Suppressor macrophage treated with lipopolysaccharide for 4 hours (primary cell): Measurements from ENCODE around the gene PSMB8.
"Not testable (repeated sequence)": the region's sequence is repeated elsewhere in the genome, so short reads cannot be mapped to it uniquely, and the experiment has no call there.

ENCODE experiments used
- DNase-seq: peaks from one replicate; pipeline ENCODE4 v3.0.0-alpha.2; 2020

Gene PSMB8

DNA sequence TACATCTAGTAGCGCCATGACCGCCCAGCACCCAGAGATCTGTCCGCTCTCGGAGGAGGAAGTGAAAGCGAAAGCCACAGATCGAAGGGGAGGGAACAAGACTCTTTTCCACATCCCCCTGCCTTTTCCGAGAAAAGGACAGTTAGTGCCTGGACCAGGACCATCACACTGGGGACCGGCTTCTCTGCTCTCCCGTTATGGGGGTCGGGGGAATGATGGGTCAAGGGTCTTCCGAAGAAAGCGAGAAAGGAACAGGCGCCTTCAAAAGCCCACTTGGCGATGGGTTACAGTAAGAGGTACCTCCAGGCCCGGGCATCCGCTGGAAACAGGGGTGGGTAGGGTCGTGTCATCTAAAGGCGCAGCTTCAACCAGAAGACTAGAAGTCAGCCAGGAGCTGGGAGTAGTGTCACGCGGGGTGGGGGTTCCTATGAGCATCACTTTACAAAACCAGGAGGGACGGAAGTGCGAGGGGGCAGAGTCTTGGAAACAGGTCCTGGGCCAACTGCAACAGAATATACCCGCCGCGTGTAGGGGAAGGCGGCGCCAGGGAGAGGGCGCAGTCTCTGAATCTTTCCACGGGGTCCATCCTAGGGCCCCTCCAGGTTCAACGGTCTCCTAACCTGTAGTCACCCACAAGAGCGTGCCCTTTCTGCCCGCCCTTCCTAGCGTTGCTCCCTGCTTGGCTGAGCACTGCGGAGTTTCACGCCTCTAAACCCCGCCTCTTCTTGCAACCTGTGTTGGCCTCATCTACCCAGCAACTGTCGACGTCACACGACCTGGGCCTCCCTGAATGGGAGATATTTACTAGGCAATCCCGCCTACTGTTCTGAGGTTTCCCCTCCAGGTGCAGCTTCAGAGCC, at the start of gene PSMB8:
TSS of gene PSMB8 (minus strand) at position 69 of the 860 bp plus-strand sequence. CDS start at position 18, 51 bp downstream.
- DNase-seq = peak; percentile 96

DNA sequence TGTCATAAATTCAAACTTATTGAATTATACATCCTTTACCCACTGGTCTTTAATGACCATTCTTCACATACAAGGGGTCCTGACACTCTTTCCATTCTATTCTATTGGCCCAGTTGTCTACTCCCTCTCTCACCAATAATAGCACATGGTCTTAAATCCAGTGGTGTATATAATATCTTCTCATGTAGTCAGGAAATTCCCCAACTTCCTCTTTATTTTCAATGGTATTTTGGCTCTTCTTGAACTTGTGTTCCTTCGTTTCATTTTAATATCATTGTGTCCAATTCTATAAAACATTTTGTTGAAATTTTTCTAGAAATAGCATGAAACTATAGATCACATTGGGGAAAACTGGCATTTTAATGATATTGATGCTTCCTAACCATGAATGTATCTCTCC, 47.0 kb upstream of the PSMB8 start:
- peak; percentile 31 for DNase-seq

DNA sequence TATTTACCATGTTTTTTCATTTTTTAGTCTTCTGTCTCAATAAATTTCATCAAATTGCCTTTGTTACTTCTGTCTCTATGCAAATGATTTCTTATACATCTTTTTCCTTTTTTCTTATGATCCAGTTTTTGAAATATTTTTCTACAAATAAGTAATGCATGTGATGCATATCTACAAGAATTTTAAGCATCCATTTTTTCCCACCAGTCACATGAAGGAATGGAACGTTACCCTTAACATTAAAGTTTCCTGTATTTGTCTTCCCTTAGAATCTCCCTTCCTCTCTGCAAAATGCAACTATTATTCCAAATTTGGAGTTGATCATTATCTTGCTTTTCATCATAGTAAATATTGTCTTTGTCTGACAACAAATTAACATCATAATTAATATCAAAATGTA, 45.7 kb upstream of the PSMB8 start:
- no peak for DNase-seq

DNA sequence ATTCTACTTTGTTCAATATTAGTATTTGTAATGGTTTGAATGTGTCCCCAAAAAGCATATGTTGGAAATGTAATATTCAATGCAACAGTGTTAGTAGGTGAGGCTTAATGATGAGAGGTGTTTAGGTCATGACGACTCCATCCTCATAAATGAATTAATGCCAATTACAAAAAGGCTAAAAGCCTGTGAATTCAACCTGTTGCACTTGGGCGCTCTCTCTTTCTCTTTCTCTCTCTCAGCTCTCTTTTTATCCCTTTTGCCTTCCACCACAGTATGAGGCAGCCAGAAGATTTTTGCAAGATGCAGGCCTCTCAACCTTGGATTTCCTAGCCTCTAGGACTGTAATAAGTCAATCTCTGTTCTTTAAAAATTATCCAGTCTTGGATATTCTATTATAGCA, 44.7 kb upstream of the PSMB8 start:
- no peak for DNase-seq

DNA sequence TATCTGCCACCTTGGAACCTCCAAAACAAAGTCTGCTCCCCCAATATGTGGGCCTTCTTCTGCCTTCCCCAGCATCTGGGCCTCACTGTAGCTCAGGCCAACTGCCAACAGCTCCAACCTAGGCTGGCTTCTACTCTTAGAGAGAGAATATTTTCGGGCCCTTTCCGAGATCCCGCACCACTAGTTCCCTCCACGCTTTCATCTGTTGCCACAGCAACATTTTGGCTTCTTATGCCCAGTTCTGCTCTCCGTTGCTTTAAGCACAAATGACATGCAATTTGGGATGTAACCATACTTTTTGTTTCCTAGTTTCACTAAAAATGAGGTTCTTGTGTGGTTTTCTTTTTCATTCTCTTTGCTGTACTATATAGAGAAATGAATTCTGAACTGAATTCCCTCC, 43.8 kb upstream of the PSMB8 start:
- DNase-seq = no peak

DNA sequence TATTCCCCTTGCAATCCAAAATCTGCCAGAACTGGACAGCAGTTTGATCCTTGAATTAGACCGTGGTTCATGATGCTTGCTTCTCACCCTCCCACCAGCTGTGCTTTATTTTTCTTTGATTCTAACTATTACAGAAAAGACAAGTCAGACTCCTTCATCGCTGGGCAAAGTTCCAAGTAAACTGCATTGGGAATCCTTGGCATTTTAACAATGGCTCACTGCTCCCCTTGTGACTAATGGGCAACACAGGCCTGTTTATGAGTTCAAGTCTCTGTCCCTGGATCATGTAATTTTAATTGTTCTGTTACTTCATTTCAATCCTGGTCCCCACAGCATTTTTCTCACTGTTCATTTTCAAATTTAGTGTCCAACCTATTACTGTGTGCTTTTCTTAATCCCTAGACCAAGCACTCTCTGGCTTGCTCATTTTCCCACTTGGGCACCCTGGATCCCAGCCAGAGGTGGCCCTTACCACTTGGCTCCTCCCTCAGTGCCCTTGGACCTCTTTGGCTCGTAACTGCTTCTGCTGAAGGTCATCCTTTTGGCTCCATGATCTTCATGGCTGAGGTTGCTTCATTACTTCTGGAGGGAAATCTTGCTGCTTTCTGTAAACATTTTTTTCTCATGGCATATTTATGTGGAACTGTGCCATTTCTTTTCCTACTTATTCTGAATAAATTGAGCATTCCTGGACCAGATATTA, 43.0 kb upstream of the PSMB8 start:
- DNase-seq = peak; percentile 17

DNA sequence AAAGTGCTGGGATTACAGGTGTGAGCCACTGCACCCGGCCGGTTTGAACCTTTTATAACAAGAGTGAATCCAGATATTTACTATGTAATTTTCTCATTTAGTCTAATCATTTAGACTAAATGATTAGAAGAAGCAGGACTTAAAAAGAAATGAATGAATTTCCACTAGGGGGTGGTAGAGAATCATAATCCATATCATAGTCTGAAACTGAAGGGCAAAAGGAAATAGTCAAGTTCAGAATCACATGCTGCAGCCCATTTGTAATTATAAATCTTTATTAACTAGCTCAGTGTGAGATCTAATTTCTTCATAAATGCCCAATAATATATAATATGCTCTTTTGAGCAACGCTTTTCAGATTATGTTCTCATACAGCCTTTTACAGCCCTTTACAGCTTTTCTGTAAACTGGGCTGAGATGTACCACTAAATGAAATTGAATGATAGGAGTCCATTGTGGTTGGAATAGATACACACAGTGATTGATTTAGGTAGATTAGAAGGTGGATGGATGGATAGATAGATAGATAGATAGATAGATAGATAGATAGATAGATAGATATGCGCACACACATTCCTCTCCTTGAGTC, 41.9 kb upstream of the PSMB8 start:
- DNase-seq = peak; percentile 89

DNA sequence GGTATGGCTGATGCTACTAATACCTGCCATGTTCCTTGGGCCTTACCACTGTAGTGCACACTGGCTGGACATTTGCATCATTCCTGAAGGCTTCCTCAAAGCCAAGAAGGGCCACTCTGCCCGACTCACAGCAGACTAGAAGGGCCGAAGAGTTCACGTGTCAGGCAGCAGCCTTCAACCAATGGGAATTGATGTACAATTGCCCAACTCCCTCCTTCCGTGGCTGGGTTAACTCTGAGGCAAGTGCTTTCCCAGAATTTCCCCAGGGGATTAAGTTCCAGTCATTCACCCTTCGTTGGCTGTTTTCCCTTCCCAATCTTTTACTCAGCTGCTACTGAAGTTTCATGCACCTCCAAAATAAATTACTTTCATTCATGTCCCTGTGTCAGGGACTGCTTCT, 39.9 kb upstream of the PSMB8 start:
- DNase-seq = peak; percentile 74

DNA sequence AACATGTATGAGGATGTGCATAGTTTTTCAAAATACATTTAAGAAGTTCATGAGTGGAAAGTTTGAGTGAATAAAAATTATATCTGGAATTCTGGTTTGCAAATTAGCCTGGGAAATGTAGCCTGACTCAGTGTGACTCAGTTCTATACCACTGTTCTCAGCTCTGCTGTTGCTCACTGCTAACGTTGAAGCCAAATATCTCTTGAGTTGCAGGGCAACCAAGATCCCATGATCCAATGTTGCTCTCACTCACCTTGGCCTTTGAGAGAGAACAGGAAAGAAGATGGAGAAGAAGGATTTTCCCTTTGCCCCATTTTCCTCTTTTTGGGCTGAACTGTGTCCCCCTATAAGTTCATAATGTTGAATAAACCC, 39.0 kb upstream of the PSMB8 start:
- DNase-seq = peak; percentile 35

DNA sequence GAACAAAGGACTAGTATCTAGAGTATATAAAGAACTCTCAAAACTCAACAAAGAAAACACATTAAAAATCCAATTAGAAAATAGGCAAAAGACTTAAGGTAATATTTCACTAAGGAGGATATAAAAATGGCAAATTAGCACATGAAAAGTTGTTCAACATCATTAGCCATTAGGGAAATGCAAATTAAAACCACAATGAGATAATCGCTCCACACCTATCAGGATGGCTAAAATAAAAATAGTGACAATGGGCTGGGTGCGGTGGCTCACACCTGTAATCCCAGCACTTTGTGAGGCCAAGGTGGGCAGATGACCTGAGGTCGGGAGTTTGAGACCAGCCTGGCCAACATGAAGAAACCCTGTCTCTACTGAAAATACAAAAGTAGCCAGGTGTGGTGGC, 37.1 kb upstream of the PSMB8 start:
- not testable (repeated sequence) for DNase-seq

DNA sequence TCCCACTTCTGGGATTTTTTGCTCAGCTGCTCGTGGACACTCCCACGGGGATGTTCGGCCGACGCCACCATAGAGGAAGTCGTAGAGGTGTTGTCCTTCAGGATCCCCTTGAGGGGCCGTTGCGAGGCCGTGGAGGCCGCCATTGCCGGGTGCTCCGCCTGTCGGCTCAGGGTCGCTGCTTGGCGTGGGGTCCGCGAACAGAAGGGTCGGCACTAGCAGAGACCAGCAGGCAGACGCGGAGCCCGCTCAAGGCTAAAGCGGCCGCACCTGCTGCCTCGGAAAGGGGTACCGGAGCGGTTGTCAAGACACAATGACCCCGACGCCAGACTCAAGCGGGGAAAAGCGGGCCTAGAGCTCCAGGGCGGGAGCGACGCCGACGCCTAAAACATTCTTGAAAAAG, 35.8 kb upstream of the PSMB8 start:
- DNase-seq = no peak

DNA sequence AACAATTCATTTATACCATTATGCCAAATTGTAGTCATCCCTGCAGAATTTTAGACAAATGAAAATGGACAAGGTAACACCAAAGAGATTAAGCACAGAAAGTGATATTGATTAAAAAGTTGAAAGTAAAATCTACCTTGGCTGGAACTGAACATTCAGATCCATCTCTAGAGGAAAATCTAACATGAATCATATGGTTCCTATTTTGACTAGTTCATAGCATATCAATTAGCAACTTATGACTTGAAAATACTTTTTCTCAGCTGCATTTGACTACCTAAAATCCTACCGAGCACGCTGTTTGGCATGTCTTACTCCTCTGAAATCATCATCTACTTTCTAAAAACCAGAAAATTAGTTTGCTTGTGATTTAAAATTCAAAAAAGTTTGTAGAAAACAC, 32.8 kb upstream of the PSMB8 start:
- no peak for DNase-seq

DNA sequence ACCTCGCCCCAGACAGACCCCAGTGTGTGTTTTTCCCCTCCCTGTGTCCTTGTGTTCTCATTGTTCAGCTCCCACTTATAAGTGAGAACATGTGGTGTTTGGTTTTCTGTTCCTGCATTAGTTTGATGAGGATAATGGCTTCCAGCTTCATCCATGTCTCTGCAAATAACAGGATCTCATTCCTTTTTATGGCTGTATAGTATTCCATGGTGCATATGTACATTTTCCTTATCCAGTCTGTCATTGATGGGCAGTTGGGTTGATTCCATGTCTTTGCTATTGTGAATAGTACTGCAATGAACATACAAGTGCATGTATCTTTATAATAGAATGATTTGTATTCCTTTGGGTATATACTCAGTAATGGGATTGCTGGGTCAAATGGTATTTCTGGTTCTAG, 30.1 kb upstream of the PSMB8 start:
- not testable (repeated sequence) for DNase-seq

DNA sequence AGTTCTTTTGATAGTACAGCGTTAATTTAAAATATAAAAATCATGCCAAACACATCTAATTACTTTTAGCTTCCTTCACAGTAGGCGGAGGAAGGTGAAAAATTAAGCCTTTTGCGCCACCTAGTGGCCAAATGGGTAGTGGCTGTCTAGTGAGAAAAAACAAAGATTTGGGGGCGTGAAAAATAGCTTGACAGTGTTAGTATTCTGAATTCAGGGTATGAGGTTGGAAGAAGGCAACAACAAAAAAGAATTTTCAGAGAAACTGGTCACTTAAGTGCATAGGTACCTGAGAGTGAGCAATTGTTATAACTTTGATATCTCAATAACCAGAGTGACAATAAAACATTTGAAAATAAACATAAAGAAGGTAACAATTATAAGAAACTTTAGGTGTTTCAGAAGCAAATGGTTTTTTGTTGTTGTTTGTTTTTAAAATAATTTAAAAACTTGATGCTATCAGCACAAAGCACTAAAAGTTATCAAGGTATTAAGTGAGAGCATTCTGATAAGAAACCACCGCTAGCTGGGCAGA, 24.5 kb upstream of the PSMB8 start:
- DNase-seq = peak; percentile 89

DNA sequence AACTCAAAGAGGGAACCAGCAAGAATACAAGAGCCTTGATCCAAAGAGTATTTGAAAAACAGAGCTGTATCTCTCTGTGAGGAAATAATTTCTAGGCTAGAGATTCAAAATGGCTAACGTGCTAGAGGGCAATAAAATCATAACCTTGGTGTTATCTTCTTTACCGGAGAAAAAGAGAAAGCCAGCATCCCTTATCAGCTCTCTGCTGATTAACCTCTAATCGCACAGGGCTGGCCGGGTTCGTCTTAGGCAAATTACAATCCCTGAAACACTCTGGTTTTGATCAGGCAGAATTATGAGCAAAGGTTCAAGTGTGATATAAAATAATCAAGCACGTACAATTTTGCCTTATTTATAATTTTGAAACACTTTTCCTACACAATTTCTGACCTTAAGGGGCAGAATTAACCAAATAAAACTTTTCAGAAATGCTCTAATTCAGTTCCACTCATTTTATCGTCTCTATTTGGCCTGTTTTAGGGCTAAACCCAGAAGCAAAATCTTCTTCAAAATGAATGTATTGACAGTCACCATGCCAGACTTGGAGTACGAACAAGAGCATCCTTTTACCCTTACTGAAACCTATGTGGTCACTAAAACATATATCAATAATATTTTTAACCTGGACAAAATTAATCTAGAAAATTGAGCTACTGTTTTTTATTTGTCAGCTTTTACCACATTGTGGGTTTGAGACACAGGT, 23.9 kb upstream of the PSMB8 start:
- no peak for DNase-seq

DNA sequence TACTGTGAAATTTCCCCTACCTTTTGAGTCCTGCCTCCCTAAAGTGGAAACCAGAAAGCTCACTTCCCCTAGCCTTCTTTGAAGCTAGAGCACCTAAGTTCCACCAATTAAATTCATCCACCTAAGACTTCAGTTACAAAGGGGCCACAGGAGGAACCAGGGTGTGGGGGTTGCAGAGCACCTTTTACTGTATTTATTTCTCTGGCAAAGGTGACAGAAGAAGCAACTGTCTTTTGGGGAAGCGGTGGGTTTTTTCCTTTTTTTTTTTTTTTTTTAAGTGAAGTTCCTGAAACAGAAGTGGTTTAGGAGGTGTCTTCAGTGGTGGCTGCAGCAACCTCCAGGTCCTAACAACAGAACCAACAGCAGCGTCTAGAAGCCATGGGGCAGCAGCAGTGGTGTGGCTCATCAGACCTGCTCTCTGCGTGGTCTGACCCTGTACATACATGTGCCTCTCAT, 23.2 kb upstream of the PSMB8 start:
- DNase-seq = no peak

DNA sequence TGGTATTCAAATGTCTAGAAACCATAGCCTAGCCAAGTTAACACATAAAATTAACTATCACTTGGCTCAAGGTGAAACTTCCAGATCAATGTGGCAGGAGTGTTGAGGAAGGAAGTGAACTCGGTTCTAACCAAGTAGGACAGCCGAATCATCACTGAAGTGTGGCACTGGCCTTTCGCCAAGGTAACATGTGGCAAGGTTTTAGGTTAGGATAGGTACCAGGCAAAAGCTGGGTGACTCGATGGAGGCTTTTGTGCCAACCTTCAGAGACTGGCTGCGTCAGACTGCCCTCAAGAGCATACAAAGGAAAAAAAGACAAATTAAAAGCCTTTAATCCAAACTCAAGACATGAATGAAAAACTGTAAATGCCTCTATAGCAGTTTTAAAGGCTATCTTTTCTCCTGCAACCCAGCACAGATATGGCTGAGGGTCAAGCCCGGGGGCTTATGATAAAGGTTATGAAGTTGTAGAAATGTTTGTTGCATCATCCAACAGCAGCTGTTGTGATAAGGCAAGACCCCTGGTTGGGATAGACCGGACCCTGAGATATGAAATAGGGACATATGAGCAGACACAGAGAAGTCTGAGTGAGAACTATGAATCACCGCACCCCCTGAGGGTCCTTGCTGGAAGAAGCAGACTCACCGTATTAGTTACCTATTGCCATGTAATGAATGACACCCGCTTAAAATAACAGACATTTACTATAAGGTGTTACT, 22.0 kb upstream of the PSMB8 start:
- no peak for DNase-seq

DNA sequence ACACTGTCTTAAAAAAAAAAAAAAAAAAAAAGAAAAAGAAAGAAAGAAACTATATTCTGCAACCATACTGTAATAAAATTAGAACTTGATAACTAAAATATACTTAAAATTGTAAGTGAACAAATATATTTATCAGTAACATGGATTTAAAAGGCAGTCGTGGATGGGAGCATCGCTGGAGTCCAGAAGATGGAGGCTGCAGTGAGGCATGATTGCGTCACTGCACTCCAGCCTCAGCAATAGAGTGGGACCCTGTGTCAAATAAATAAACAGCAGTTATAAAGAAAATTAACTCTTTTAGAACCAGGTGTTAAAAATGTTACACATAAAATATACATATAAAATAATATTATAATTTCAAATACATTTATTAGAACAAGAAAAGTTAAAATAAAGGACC, 18.9 kb upstream of the PSMB8 start:
- no peak for DNase-seq

DNA sequence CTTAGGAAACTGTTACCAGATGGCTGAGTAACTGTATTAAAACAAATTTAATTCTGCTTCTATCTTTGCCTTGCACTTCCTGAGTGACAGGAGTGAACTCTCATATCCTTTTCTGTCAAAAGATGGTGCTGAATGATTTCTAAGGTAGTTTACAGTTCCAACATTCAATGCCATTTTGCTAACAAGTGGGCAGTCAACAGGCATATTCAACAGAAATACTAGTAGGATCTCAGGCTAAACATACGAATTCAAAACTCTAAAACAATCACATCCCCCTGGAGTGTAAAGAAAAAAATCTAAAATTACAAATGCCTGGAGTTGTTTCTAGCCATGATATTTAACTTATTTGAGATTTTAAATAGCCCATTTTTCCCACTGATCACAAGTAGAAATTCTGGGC, 16.8 kb upstream of the PSMB8 start:
- no peak for DNase-seq

DNA sequence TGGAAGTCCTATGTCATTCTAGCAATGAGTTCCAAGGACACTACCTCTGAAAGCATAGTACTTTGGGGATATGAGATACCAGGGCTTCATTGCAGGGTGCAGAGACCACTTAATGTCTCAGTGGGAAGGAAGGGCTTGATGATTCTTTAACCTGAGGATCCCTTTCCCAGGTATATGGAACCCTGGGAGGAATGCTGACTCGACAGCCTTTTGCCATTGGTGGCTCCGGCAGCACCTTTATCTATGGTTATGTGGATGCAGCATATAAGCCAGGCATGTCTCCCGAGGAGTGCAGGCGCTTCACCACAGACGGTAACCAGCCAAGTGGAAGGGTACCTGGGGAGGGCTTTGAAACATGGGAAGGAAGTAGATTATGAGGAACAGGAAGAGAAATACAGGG, 14.3 kb upstream of the PSMB8 start:
- no peak for DNase-seq

DNA sequence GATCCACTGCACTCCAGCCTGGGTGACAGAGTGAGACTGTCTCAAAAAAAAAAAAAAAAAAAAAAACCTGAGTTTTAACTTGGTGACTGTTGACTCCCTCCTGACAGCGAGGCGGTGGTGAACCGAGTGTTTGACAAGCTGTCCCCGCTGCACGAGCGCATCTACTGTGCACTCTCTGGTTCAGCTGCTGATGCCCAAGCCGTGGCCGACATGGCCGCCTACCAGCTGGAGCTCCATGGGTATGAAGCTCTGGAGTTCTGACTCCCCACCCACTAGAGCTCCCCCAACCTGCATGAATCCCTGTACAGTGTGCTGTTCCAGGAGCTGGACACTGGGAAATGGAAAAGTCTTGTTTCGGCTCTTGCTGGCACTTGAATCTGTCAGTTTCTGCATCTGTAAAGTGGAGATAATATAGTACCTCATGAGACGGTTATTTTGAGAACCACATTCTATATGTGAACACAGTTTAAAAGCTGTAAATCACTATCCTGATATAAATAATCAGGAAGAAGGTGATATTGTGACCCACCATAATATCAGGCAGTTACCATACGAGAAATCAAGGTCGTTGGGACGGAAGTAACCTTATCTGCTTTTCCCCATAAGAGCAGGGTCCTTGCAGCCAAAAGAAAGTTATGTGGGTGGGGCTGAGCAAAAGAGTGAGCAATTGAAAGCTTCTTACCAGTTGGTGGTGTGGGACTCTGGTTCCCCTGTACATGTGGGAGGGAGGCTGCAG, 13.5 kb upstream of the PSMB8 start:
- DNase-seq = no peak
